Astrocyte of the cerebellum (primary cell): Measurements from ENCODE around the gene SYNGAP1.

Source experiments
- DNase-seq: peaks from one replicate; pipeline ENCODE4 v3.0.0-alpha.2; 2011; ENCODE audit warnings: low read depth
- H3K4me3 ChIP-seq: 2 replicates; pipeline ENCODE4 v1.5.1; 2011; ENCODE audit warnings: mild to moderate bottlenecking, low read depth, low read length, moderate library complexity
- in situ Hi-C: cut with HindIII; loops from 2 replicates; pipeline ENCODE4 v1.10.0; 2017; ENCODE audit warnings: low sequenced_read_pairs
- TF ChIP-seq, protein P1 (sequence below): IDR thresholded peaks from 2 replicates; pipeline ENCODE4 v1.5.1; 2012; ENCODE audit warnings: low read length, low read depth, moderate library complexity, mild to moderate bottlenecking; ENCODE audit errors: missing control alignments

The SYNGAP1 gene

DNA sequence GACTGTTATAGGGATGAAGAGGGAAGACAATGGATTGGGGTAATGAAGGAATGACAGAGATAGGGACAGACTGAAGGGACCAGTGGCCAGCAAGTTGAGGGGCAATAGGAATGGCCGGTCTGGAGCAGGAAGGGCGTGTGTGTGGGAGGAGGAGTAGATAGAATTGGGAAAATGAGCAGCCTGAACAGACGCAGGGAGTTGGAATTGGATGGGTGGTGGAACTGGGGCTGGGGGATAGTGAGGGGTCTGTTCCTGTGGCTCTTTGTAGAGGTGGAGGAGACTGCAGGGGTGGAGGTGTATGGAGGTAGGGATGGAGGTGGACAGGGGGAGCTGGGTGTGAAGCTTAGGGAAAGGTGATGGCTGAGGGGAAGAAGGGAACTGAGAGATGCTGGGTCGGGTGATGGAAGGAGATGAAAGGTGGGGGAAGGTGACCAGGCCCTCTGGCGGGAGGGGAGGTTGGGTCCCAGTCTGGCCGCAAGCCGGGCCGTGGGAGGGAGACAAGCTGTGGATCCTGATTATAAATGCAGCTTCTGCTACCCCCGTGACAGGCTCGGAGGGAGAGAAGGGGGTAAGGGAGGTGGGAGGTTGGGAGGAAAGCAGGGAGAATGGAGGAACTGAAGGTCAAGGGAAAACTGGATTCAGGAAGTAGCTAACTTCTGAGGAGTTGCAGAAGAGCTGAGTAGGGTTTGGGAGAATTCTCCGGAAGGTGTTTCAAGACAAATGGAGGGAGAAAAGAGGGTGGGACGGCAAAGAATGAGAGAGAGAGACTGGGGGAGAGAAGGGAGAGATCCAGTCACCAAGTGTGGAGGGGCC, 5.2 kb downstream of the SYNGAP1 start:
- in situ Hi-C loops = no loop called here
- TF ChIP-seq, protein P1, sequence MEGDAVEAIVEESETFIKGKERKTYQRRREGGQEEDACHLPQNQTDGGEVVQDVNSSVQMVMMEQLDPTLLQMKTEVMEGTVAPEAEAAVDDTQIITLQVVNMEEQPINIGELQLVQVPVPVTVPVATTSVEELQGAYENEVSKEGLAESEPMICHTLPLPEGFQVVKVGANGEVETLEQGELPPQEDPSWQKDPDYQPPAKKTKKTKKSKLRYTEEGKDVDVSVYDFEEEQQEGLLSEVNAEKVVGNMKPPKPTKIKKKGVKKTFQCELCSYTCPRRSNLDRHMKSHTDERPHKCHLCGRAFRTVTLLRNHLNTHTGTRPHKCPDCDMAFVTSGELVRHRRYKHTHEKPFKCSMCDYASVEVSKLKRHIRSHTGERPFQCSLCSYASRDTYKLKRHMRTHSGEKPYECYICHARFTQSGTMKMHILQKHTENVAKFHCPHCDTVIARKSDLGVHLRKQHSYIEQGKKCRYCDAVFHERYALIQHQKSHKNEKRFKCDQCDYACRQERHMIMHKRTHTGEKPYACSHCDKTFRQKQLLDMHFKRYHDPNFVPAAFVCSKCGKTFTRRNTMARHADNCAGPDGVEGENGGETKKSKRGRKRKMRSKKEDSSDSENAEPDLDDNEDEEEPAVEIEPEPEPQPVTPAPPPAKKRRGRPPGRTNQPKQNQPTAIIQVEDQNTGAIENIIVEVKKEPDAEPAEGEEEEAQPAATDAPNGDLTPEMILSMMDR = no peak
- DNase-seq = no peak
- peak overlapping the region; percentile 47 for H3K4me3 ChIP-seq

DNA sequence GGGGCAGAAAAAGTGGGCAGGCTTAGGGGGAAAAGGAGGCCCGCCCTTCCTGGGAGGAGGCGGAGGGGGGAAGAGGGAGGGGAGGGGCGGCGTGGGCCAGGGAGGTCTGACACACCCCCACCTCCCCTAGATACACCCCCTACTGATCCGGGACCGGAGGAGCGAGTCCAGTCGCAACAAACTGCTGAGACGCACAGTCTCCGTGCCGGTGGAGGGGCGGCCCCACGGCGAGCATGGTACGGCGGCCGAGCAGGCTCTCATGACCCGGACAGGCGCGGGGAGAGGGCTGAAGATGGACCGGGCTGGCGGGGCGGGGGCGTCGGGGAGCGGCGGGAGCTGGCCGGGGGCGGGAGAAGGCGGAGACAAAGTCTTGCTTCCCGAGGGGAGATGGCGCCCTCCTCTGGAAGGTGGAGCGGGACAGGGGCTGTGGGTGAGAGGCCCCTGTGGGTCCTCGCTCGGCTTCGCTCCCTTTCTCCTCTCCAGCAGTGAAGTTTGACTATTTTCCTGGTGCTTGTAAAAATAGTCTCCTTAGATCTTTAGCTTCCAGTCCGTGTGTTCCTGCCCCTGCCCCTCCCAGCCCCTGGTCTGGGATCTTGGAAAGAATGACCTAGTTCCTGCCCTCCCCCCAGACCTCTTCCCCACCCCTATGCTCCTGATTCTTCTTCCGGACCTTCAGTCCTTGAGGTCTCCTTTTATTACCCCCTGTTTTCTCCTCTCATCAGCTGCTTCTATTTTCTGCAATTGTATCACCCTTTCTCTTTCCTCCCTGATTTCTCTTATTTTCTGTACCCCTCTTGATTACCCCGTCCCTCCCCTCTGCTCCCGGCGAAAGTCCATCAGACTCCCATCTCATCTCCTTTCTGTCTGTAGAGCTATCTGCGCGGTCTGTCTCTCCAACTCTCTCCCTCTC, 6.1 kb downstream of the SYNGAP1 start:
- in situ Hi-C loops = no loop called here
- peak overlapping the region; percentile 47 for H3K4me3 ChIP-seq
- peak; percentile 34 for DNase-seq

DNA sequence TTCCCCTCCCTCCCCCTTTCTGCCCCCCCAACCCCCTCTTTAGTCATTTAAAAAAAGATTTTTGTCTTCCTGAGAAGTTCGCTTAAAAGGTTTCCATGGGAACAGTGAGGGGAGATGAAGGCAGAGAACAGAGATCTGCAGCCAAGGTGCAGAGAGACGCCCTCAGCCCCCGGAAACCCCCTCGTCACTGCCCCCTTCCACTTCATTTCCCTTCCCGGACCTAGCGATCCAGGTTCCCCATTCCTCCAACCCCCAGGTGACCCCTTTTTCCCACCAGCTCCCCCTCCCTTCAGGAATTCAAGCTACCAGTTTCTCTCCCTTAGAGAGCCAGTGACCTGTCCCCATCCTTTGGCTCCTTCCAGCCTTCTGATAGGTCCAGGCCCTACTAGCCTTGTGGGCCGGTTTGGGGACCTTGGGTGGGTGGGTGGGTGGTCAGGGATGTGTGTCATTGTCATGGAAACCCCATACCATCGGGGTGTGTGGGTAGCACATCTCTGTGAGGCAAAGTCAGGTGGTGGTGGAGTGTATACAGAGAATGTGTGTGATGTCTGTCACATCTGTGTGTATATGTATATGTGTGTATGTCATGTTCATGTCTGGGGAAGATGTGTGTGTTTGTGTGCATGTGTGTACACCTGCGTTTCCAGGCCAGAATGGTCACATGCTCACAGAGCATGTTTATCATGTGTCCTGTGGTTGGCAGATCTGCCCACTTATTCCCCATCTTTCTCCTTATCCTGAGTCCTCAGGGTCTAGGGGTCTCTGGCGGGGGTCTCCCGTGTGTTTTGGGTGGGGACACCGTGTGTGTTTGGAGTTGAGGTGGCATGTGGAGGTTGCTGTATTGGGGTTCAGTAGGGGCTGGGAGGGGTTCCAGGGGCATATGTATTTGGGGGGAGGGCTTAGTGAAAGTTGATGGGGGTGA, 7.0 kb downstream of the SYNGAP1 start:
- TF ChIP-seq, protein P1 = no peak
- in situ Hi-C loops = no loop called here
- no peak for DNase-seq
- H3K4me3 ChIP-seq = peak overlapping the region; percentile 53

More for the DNA sequence above, 6.1 kb downstream of the SYNGAP1 start:
- TF ChIP-seq, protein P1 = peak; percentile 52

DNA sequence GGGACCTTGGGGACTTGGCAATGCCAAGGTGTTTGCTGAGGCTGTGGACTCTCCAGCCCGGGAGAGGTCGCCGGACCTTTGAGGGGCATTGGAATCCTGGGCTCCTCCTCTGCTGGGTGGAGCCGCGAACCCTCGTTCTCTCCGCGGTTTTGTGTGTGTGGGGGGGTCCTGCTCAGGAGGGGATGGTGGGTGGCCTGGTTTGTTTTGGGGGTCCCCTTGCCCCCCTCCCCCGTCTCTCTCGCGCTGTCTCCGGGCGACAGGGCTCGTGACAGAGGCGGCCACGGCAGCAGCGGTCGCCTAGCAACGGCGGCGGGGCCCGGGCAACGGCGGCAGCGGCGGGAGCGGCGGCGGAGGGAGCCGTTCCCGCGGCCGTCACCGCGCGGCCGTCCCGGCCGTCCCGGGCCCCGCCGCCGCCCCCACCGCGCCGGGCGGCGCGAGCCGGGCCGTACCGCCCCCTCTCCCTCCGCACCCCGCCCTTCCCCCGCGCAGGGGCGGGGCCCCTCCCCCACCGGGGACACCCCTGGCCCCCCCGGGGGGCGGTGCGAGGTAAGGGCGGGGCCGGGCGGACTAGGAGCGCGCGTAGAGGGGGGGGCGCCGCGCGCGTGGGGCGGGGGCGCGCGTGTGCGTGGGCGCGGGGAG, 7.8 kb downstream of the SYNGAP1 start:
- TF ChIP-seq, protein P1 = no peak
- H3K4me3 ChIP-seq = peak overlapping the region; percentile 53
- no peak for DNase-seq
- in situ Hi-C loops = no loop called here

DNA sequence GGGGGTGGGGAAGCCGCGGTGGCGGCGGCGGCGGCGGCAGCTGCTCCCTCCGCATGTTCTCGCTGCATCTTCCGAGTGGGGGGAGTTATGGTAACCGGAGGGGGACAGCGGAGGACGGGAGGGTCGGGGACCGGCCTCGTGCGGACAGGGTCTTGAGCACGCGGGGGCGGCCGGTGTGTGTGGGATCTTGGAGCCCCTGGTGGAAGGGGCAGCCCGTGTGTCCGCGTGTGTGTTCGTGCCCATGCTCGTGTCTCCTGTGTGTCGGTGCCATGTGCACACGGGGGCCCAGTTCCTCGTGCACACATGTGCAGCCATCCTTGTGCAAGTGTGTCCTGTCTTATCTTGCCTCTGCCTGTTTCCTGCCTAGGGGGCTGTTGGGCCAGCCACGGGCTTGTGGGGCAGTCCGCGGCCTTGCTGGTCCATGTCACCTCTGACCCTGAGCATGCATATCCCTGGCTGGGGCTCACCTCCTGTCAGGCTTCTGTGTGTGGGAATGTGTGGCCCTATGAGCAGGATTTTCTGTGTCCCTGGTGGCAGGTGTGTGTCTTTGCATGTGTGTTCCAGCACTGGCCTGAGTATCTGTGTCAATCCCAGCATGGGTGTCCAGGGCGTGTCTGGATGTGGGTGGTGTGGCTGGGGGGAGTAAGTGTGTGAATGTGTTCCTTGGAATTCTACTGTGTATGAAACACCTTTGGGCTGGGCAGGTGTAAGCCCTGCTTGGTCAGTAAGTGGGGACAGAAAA, 8.5 kb downstream of the SYNGAP1 start:
- peak overlapping the region; percentile 53 for H3K4me3 ChIP-seq
- in situ Hi-C loops = no loop called here
- TF ChIP-seq, protein P1 = peak; percentile 37
- no peak for DNase-seq
